SK-N-SH (cell line): ENCODE results near the gene EMP2. TPM values are rescaled to one million over a fixed set of nuclear protein-coding genes. Genes with fewer than 3 reads are reported as not detected.

Experiments used
- CTCF ChIA-PET: fragments of 300-600, 350-600 bp; formaldehyde crosslinking; extraction: SDS; loops from one replicate; lab custom pipeline; 2021; lab: Yijun Ruan, JAX
- POLR2A ChIA-PET: fragments of 350-600 bp; sonication (Branson Sonifier 250); formaldehyde crosslinking; extraction: SDS; loops from one replicate; lab custom pipeline; 2020; ENCODE audit warnings: antibody characterized with exemption, inconsistent platforms; lab: Yijun Ruan, JAX
- DNase-seq: peaks from one replicate; pipeline ENCODE4 v3.0.0; 2012
- H2AFZ ChIP-seq: fragments of 200-600 bp; sonication (generic); 2 replicates; pipeline ENCODE4 v1.8.1; 2016; ENCODE audit warnings: antibody characterized with exemption, mild to moderate bottlenecking, low read depth
- H3F3A ChIP-seq: fragments of 200-600 bp; sonication (generic); replicated peaks from 2 replicates; pipeline ENCODE3; 2016; ENCODE audit warnings: antibody characterized with exemption, mild to moderate bottlenecking; ENCODE audit not compliant: insufficient read depth
- H3K27ac ChIP-seq, 2 experiments: fragments of 200-500 bp in 1 of 2; fragments of 200-600 bp in 1 of 2; sonication (Bioruptor generic) in 1 of 2; sonication (generic), shearing (Covaris generic) in 1 of 2; 2 replicates each; pipeline versions ENCODE4 v1.5.1 to v1.6.1; 2014 to 2016; ENCODE audit warnings: low read depth in 2 of 2, inconsistent platforms in 1 of 2, low read length in 1 of 2, mild to moderate bottlenecking in 1 of 2, mixed read lengths in 1 of 2
- H3K27me3 ChIP-seq: fragments of 200-600 bp; sonication (generic), shearing (Covaris generic); 2 replicates; pipeline ENCODE4 v1.6.1; 2016; ENCODE audit warnings: mixed run types; ENCODE audit not compliant: insufficient read depth
- H3K36me3 ChIP-seq, 2 experiments: fragments of 200-500 bp in 1 of 2; fragments of 200-600 bp in 1 of 2; sonication (Bioruptor generic) in 1 of 2; sonication (generic) in 1 of 2; replicated peaks in 1 of 2; 2 replicates each; pipeline versions ENCODE3 to v1.5.1; 2014 to 2016; ENCODE audit warnings: low read length in 1 of 2, mild to moderate bottlenecking in 1 of 2; ENCODE audit not compliant: insufficient read depth in 2 of 2, control insufficient read depth in 1 of 2
- H3K4me1 ChIP-seq, 2 experiments: fragments of 200-500 bp in 1 of 2; fragments of 200-600 bp in 1 of 2; sonication (Bioruptor generic) in 1 of 2; sonication (generic), shearing (Covaris generic) in 1 of 2; 2 replicates each; pipeline versions ENCODE4 v1.5.1 to v1.6.1; 2014 to 2016; ENCODE audit warnings: low read depth in 1 of 2, low read length in 1 of 2, mixed run types in 1 of 2; ENCODE audit not compliant: insufficient read depth in 2 of 2, control insufficient read depth in 1 of 2
- H3K4me2 ChIP-seq: fragments of 200-600 bp; sonication (generic), shearing (Covaris generic); 2 replicates; pipeline ENCODE4 v1.6.1; 2017; ENCODE audit warnings: mixed run types
- H3K4me3 ChIP-seq, 2 experiments: fragments of 200-500 bp in 1 of 2; fragments of 200-600 bp in 1 of 2; sonication (Bioruptor generic) in 1 of 2; sonication (generic), shearing (Covaris generic) in 1 of 2; 2 replicates each; pipeline versions ENCODE4 v1.5.1 to v1.8.1; 2014 to 2016; ENCODE audit warnings: low read depth in 2 of 2, inconsistent platforms in 1 of 2, low read length in 1 of 2, mild to moderate bottlenecking in 1 of 2, mixed read lengths in 1 of 2, moderate library complexity in 1 of 2
- H3K79me2 ChIP-seq: fragments of 200-600 bp; sonication (generic); 2 replicates; pipeline ENCODE4 v1.8.1; 2017; ENCODE audit warnings: mild to moderate bottlenecking; ENCODE audit not compliant: insufficient read depth
- H3K9ac ChIP-seq: fragments of 200-600 bp; sonication (generic); 2 replicates; pipeline ENCODE4 v1.6.1; 2017; ENCODE audit warnings: mixed run types
- H3K9me2 ChIP-seq: fragments of 200-600 bp; sonication (generic); 2 replicates; pipeline ENCODE4 v1.6.1; 2017; ENCODE audit warnings: mixed run types
- H3K9me3 ChIP-seq: fragments of 200-600 bp; sonication (generic); 2 replicates; pipeline ENCODE4 v1.6.1; 2017; ENCODE audit warnings: mixed run types, mild to moderate bottlenecking, moderate library complexity
- H4K20me1 ChIP-seq: fragments of 200-600 bp; sonication (generic); 2 replicates; pipeline ENCODE4 v1.6.1; 2017; ENCODE audit warnings: mild to moderate bottlenecking, mixed run types; ENCODE audit not compliant: insufficient read depth
- CHD2 ChIP-seq: fragments of 150-350 bp; IDR thresholded peaks from 2 replicates; pipeline ENCODE4 v1.6.1; 2018; ENCODE audit warnings: low read length; ENCODE audit not compliant: partially characterized antibody
- FOXJ3 ChIP-seq: sonication (generic); formaldehyde crosslinking; IDR thresholded peaks from 2 replicates; pipeline ENCODE4 v1.5.1; 2020; ENCODE audit warnings: mild to moderate bottlenecking, missing genetic modification reagents
- IRF3 ChIP-seq: fragments of 150-350 bp; IDR thresholded peaks from 2 replicates; pipeline ENCODE4 v1.6.1; 2016; ENCODE audit warnings: mild to moderate bottlenecking, low read depth, low read length
- JUND ChIP-seq: IDR thresholded peaks from 2 replicates; pipeline ENCODE4 v1.4.0; 2012
- MAX ChIP-seq: IDR thresholded peaks from 2 replicates; pipeline ENCODE4 v1.4.0; 2012; ENCODE audit warnings: low read depth
- MXI1 ChIP-seq: IDR thresholded peaks from 2 replicates; pipeline ENCODE4 v1.6.1; 2012; ENCODE audit warnings: mild to moderate bottlenecking, low read depth, low read length, improper control_type of control experiment
- POLR2AphosphoS5 ChIP-seq: IDR thresholded peaks from 2 replicates; pipeline ENCODE4 v1.6.1; 2012; ENCODE audit warnings: low read depth, low read length
- RAD21 ChIP-seq: IDR thresholded peaks from 2 replicates; pipeline ENCODE4 v1.6.1; 2012; ENCODE audit warnings: mild to moderate bottlenecking, low read length
- SMC3 ChIP-seq: IDR thresholded peaks from 2 replicates; pipeline ENCODE4 v1.6.1; 2012; ENCODE audit warnings: low read depth, low read length, improper control_type of control experiment
- TCF12 ChIP-seq: IDR thresholded peaks from 2 replicates; pipeline ENCODE4 v1.4.0; 2012
- TEAD4 ChIP-seq: IDR thresholded peaks from 2 replicates; pipeline ENCODE4 v1.4.0; 2012; ENCODE audit warnings: mild to moderate bottlenecking, borderline replicate concordance; ENCODE audit not compliant: insufficient read depth
- YY1 ChIP-seq: IDR thresholded peaks from 2 replicates; pipeline ENCODE4 v1.4.0; 2012; ENCODE audit warnings: low read depth, mild to moderate bottlenecking
- WGBS: methylation state at CpG from one replicate; pipeline ENCODE4 v1.1.6; 2017; ENCODE audit warnings: low lambda C conversion rate; 5-methylcytosine and 5-hydroxymethylcytosine counted together
- polyA plus RNA-seq, 3 experiments: library from polyadenylated mRNA; depleted of rRNA; stranded (reverse); fragments of >200 nt; gene quantifications; 2 replicates each; pipeline ENCODE4 v1.2.3, GENCODE V29; 2012

EMP2 gene
- polyA plus RNA-seq, 1 of the 3 experiments (the other 2 are of a cell fraction) = 4.3 TPM

GRCh38 chr16:10502776-10503175 lies 77.6 kb downstream of the EMP2 start:
- Histone ChIP-seq H3K36me3 (no peaks in the 10 kb centered on the region), H3K9ac (no peak overlapping the region), H3K27ac (no peak overlapping the region), H3K9me3 (no peaks in the 10 kb centered on the region), H2AFZ (no peak overlapping the region), H3K27me3 (no peaks in the 10 kb centered on the region), H4K20me1 (no peaks in the 10 kb centered on the region), H3F3A (no peaks in the 10 kb centered on the region), H3K4me2 (no peak overlapping the region), H3K4me1 (no peaks in the 10 kb centered on the region), H3K79me2 (no peaks in the 10 kb centered on the region), H3K4me3 (no peak overlapping the region), H3K9me2 (no peaks in the 10 kb centered on the region)
- ChIA-PET POLR2A (no interaction called here), CTCF (no interaction called here)
- DNase-seq = no peak
- TF ChIP-seq MXI1 (no peak), MAX (no peak), TCF12 (no peak), RAD21 (no peak), CHD2 (no peak), YY1 (no peak), TEAD4 (no peak), IRF3 (no peak)
- WGBS = 56% methylated on average over 6 of the region's 6 CpGs

- Histone ChIP-seq H3K4me3 (no peak overlapping the region), H3K9me3 (no peaks in the 10 kb centered on the region), H3K4me2 (no peak overlapping the region), H4K20me1 (no peaks in the 10 kb centered on the region), H3K27ac (no peak overlapping the region), H3K9me2 (no peaks in the 10 kb centered on the region), H3F3A (no peaks in the 10 kb centered on the region), H3K27me3 (no peaks in the 10 kb centered on the region), H3K4me1 (no peaks in the 10 kb centered on the region), H3K9ac (no peak overlapping the region), H3K36me3 (no peaks in the 10 kb centered on the region), H2AFZ (no peak overlapping the region), H3K79me2 (no peaks in the 10 kb centered on the region)
- TF ChIP-seq SMC3 (no peak), JUND (no peak)
- DNase-seq = no peak
- WGBS = 62% methylated on average over 2 of the region's 2 CpGs
- ChIA-PET POLR2A (no interaction called here), CTCF (interaction anchor here (1.1 kb wide), 1 partner anchor 14 kb away, joined by 3 read pairs; no protein-coding TSS in a partner anchor)
Observed at GRCh38 chr16:10501016-10501607, 79.3 kb downstream of the EMP2 start.

GRCh38 chr16:10500582-10500981 lies 79.8 kb downstream of the EMP2 start:
- no peaks in the 10 kb centered on the region for H4K20me1 ChIP-seq
- WGBS = 62% methylated on average over 3 of the region's 3 CpGs
- H3K27ac ChIP-seq = no peak overlapping the region
- H3K9ac ChIP-seq = no peak overlapping the region
- H2AFZ ChIP-seq = no peak overlapping the region
- H3K36me3 ChIP-seq = no peaks in the 10 kb centered on the region
- no peaks in the 10 kb centered on the region for H3K79me2 ChIP-seq
- DNase-seq = no peak
- ChIA-PET POLR2A (no interaction called here), CTCF (interaction anchor here (1.1 kb wide), 1 partner anchor 14 kb away, joined by 3 read pairs; no protein-coding TSS in a partner anchor)
- no peak overlapping the region for H3K4me3 ChIP-seq
- no peaks in the 10 kb centered on the region for H3K9me2 ChIP-seq
- H3F3A ChIP-seq = no peaks in the 10 kb centered on the region
- H3K4me1 ChIP-seq = no peaks in the 10 kb centered on the region
- H3K27me3 ChIP-seq = no peaks in the 10 kb centered on the region
- H3K9me3 ChIP-seq = no peaks in the 10 kb centered on the region
- TF ChIP-seq FOXJ3 (CRISPR knock-in tag) (no peak), TCF12 (no peak), MXI1 (no peak), IRF3 (no peak), MAX (no peak), SMC3 (no peak), POLR2AphosphoS5 (no peak)
- no peak overlapping the region for H3K4me2 ChIP-seq
